Activated CD4-positive, alpha-beta T cell treated with anti-CD3 and anti-CD28 coated beads for 36 hours (primary cell): ENCODE data around the gene MRTFB. TPM values are rescaled to one million over a fixed set of nuclear protein-coding genes. Genes with fewer than 3 reads are reported as not detected.

Experiments used
- ATAC-seq: fragments of 200-7000 bp; cut with Tn5 transposase; one replicate; pipeline ENCODE4 v1.10.0; 2021; ENCODE audit warnings: mild to moderate bottlenecking, moderate library complexity
- CTCF ChIA-PET: fragments of 350-600 bp; sonication (Branson Sonifier 250); formaldehyde crosslinking; loops from one replicate; lab custom pipeline; 2021; ENCODE audit warnings: antibody characterized with exemption; lab: Charles Lee
- POLR2A ChIA-PET: fragments of 350-600 bp; sonication (Branson Sonifier 250); formaldehyde crosslinking; loops from one replicate; lab custom pipeline; 2021; ENCODE audit warnings: antibody characterized with exemption, inconsistent platforms; lab: Charles Lee
- DNase-seq: peaks from one replicate; pipeline ENCODE4 v3.0.0-alpha.2; 2020
- H3K27ac Mint-ChIP-seq: one replicate; pipeline ENCODE4 v1.8.0; 2021; ENCODE audit warnings: mixed read lengths
- H3K27me3 Mint-ChIP-seq: one replicate; pipeline ENCODE4 v1.8.0; 2021; ENCODE audit warnings: mixed read lengths
- H3K36me3 Mint-ChIP-seq: one replicate; pipeline ENCODE4 v1.8.0; 2021; ENCODE audit warnings: low read depth, mixed read lengths
- H3K4me1 Mint-ChIP-seq: one replicate; pipeline ENCODE4 v1.8.0; 2021; ENCODE audit warnings: mixed read lengths
- H3K4me3 Mint-ChIP-seq: one replicate; pipeline ENCODE4 v1.8.0; 2021; ENCODE audit warnings: mild to moderate bottlenecking, moderate library complexity, mixed read lengths
- H3K9me3 Mint-ChIP-seq: one replicate; pipeline ENCODE4 v1.8.0; 2021; ENCODE audit warnings: low read depth, mixed read lengths
- intact Hi-C, 2 experiments: fragments of 100-400 bp; cut with DNase I in 1 of 2; cut with micrococcal nuclease in 1 of 2; formaldehyde crosslinking; loops; one replicate each; pipeline versions ENCODE4 v1.14.2 to v1.15.1; 2022 to 2024; cut with DNase I, micrococcal nuclease
- total RNA-seq, 2 experiments: library from RNA; stranded (reverse); gene quantifications; one replicate each; pipeline ENCODE4 v1.2.3, GENCODE V29; 2021

Gene MRTFB
- total RNA-seq, 2 experiments from 2014 or later, result 9.6 to 16.9 TPM

DNA sequence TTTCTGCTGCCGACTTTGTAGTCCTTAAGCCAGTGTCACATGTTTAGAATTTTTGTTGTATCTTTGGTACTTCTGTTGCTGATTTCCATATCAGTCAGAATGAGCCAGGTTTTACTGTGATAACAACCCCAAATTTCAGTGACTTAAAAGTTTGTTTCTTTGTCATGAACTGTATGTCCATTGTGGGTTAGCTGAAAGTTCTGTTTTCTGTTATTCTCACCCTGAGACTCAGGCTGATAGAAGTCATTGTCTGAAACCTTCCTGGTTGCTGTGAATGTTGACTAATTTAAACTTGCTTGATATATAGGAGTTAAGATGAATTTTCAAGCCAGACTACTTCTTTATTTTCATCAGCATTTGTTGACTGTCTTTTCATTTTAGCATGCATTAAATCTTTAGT is 68.8 kb downstream of the MRTFB start:
- H3K36me3 Mint-ChIP-seq, result peaks cover 22% of the 10 kb centered on the region
- no peak overlapping the region for H3K27ac Mint-ChIP-seq
- peaks cover 5% of the 10 kb centered on the region for H3K9me3 Mint-ChIP-seq
- DNase-seq (no peak), ATAC-seq (peak; percentile 23)
- intact Hi-C loops, result no loop called here
- H3K4me1 Mint-ChIP-seq, result no peaks in the 10 kb centered on the region
- H3K27me3 Mint-ChIP-seq, result no peaks in the 10 kb centered on the region
- no peak overlapping the region for H3K4me3 Mint-ChIP-seq
- POLR2A ChIA-PET, result no interaction called here
- CTCF ChIA-PET, result interaction anchor here (0.6 kb wide), 1 partner anchor 151 kb away, joined by 3 read pairs; no protein-coding TSS in a partner anchor

DNA sequence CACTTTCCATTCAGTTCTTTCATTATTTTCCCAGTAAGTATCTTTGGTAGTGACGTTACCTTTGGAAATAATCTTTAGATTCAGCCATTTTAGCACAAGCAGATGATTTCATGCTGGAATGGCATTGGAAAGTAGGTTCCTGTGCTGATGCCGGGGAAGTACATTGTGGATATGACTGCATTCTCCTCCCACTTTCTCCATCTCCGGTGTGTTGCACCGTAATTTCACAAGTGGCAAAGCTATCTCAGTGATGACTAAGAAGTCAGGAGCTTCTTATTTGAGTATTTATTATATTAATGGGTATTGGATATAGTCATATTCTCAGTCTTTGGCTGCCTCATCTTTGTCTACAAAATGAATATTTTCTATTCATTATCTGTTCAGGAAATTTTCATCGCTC is 69.8 kb downstream of the MRTFB start:
- Mint-ChIP-seq H3K36me3 (peaks cover 22% of the 10 kb centered on the region), H3K27me3 (no peaks in the 10 kb centered on the region), H3K4me3 (no peak overlapping the region), H3K9me3 (peaks cover 5% of the 10 kb centered on the region), H3K27ac (no peak overlapping the region), H3K4me1 (no peaks in the 10 kb centered on the region)
- POLR2A ChIA-PET, result no interaction called here
- intact Hi-C loops, result no loop called here
- no peak for DNase-seq
- CTCF ChIA-PET, result no interaction called here
- ATAC-seq, result no peak

DNA sequence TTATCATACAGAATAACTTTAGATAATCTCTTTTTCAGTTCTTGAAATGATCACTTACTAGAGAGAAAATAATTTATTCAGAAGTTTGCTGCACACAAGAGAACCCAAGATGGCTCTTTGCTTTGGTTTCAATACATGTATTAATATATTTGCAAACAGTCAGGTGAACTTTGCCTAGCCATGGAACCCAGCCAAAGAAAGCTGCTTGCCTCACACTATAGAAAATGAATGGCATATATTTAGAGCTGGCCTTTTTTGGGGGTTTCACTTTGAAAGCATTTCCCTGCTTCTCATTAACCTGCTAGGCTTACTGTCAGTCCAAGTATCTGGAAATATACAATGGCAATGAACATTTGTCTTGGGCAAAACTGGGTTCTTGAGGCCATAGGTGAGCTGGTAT is 75.3 kb downstream of the MRTFB start:
- H3K4me1 Mint-ChIP-seq, result no peaks in the 10 kb centered on the region
- intact Hi-C loops, result no loop called here
- H3K9me3 Mint-ChIP-seq, result no peaks in the 10 kb centered on the region
- POLR2A ChIA-PET, result no interaction called here
- ATAC-seq (no peak), DNase-seq (no peak)
- peaks cover 5% of the 10 kb centered on the region for H3K36me3 Mint-ChIP-seq
- H3K27me3 Mint-ChIP-seq, result no peaks in the 10 kb centered on the region
- H3K4me3 Mint-ChIP-seq, result no peak overlapping the region
- H3K27ac Mint-ChIP-seq, result no peak overlapping the region
- CTCF ChIA-PET, result interaction anchor here (0.8 to 1.3 kb wide), 3 partner anchors 9 to 227 kb away, joined by 3 read pairs; partner anchors contain the start of gene ERCC4

DNA sequence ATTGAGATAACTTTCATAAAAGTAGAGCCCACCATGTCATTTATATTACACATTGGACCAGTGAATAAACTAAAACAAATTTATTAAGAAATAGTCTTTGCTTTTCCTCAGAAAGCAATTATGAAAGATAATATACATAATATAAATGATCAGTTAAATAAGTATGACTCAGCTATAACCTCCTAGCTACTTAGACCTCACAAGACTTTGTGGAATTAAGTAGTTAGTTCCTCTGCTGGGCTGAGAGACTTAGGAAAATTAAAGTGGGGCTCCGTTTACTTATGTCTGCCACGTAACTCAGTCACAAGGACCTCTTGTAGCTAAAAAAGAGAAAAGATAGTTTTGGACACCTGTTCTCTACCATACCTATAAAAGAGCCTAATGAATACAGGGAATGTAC is 76.9 kb downstream of the MRTFB start:
- ATAC-seq (no peak), DNase-seq (no peak)
- H3K4me1 Mint-ChIP-seq, result no peaks in the 10 kb centered on the region
- intact Hi-C loops, result no loop called here
- no peaks in the 10 kb centered on the region for H3K9me3 Mint-ChIP-seq
- ChIA-PET CTCF (no interaction called here), POLR2A (no interaction called here)
- peaks cover 2% of the 10 kb centered on the region for H3K36me3 Mint-ChIP-seq
- H3K27me3 Mint-ChIP-seq, result no peaks in the 10 kb centered on the region
- no peak overlapping the region for H3K27ac Mint-ChIP-seq
- H3K4me3 Mint-ChIP-seq, result no peak overlapping the region

DNA sequence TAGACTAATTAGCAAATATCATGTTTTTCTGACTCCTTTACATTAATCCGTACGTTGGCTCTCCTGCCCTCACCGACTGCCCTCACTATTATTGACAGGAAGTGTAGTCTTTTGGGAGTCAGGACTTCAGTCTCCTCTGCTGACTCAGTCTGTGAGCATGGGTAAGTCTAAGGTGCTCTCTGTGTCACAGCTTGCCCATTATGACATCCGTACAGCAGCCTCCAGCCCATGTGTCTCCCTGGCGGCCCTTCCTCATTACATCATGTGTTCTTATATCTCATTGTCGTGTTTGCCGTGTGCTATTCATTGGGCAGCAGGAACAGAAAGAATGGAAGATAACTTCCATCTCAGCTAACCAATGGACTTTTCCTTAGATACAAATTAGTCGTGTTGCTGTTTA is 77.5 kb downstream of the MRTFB start:
- no peak overlapping the region for H3K27ac Mint-ChIP-seq
- no peaks in the 10 kb centered on the region for H3K4me1 Mint-ChIP-seq
- ChIA-PET CTCF (no interaction called here), POLR2A (interaction anchor here (0.8 kb wide), 1 partner anchor 38 kb away, joined by 3 read pairs; no protein-coding TSS in a partner anchor)
- H3K36me3 Mint-ChIP-seq, result peaks cover 2% of the 10 kb centered on the region
- H3K9me3 Mint-ChIP-seq, result no peaks in the 10 kb centered on the region
- no peaks in the 10 kb centered on the region for H3K27me3 Mint-ChIP-seq
- no peak for ATAC-seq
- no peak overlapping the region for H3K4me3 Mint-ChIP-seq
- intact Hi-C loops, result no loop called here
- no peak for DNase-seq

DNA sequence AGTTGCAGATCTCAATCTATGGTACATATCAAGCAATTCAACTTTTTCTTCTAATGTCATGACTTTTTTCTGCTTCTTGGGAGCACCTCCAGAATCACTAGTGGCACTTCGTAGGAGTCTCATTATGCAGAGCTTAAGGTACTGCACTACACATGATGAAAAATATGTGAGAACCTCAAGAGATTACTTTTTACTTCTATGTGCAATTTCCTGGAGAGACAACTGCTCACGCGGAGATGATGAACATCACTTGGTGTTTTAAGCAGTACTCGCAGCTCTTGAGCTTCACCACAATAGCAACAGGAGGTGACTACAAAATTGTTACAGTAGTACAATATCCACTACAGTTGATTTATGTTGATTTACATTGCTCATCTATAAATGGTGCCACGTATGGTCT is 79.7 kb downstream of the MRTFB start:
- DNase-seq (no peak), ATAC-seq (no peak)
- H3K4me1 Mint-ChIP-seq, result no peaks in the 10 kb centered on the region
- H3K9me3 Mint-ChIP-seq, result no peaks in the 10 kb centered on the region
- H3K27me3 Mint-ChIP-seq, result no peaks in the 10 kb centered on the region
- H3K36me3 Mint-ChIP-seq, result peaks cover 2% of the 10 kb centered on the region
- ChIA-PET POLR2A (no interaction called here), CTCF (no interaction called here)
- H3K4me3 Mint-ChIP-seq, result no peak overlapping the region
- intact Hi-C loops, result loop anchor here in 1 of 2 experiments (10.0 kb wide), 1 partner anchor 56 kb away; no protein-coding TSS in a partner anchor
- H3K27ac Mint-ChIP-seq, result no peak overlapping the region

DNA sequence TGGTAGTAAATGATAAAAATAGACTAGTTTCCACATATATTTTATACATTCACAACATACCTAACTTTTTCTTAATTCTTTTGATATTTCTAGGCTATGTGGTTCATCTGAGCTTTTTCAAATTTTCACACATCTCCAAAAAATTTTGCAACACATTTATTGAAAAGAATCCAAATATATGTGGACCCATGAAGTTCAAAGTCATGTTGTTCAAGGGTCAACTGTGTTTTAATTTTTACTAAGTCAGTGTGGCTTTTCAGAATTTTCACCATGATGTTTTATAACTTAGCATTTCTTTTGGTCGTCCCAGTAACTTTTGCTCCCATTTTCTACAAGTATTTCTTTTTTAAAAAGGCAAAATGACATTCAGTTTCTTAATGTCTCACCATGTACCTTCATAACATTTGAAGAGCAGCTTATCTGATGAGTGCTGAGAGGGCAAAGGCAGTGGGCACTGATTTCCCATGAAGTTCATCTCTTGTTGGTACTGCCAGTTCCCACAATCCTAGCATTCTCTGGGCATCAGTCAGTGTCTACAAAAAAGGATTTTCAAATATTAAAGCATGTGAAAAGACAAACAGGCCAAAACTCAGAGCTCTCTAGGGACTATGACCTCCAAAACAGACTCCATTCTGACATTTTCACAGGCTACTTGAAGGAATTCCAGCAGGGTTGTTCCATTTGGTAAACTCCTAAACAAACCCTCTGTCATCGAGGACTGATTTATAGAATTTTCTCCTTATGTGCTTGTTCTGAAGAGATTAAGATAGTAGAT is 80.3 kb downstream of the MRTFB start:
- ChIA-PET CTCF (no interaction called here), POLR2A (no interaction called here)
- Mint-ChIP-seq H3K4me1 (no peaks in the 10 kb centered on the region), H3K4me3 (no peak overlapping the region), H3K27ac (no peak overlapping the region), H3K9me3 (no peaks in the 10 kb centered on the region), H3K36me3 (peaks cover 2% of the 10 kb centered on the region), H3K27me3 (no peaks in the 10 kb centered on the region)
- DNase-seq (no peak), ATAC-seq (no peak)
- intact Hi-C loops, result loop anchor here in 1 of 2 experiments (10.0 kb wide), 1 partner anchor 57 kb away; no protein-coding TSS in a partner anchor

DNA sequence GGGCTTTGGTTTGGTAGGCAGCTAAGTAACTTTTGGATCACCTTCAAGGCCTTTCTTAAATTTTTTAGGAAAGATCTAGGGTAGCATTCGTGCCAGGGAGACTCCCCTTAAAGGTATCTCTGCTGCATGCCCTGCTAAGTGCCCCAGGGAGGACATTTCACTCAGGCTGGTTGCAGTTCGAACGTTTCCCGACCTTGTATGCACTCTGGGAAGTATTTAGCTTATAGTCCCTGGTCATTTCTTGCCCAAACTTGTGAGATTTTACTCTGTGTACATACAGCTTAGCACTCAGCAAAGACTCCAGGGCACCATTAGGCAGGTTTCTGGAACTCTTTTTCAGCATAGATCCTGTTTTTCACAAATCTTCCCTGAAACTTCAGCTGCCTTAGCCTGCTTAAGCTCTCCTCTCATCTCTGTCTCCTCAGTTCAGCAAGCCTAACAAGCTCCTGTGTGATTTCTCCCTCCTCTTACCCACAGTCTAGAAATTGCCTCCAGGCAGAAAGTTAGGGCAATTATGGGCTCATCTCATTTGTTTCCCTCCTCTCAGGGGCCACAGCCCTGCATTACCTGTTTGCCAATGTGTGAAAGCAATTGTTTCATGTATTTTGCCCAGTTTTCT is 84.6 kb downstream of the MRTFB start:
- ChIA-PET POLR2A (no interaction called here), CTCF (interaction anchor here (0.5 to 1.0 kb wide), 3 partner anchors 9 to 62 kb away, joined by 3 read pairs; no protein-coding TSS in a partner anchor)
- H3K9me3 Mint-ChIP-seq, result no peaks in the 10 kb centered on the region
- H3K27me3 Mint-ChIP-seq, result no peaks in the 10 kb centered on the region
- no peak overlapping the region for H3K27ac Mint-ChIP-seq
- H3K36me3 Mint-ChIP-seq, result no peaks in the 10 kb centered on the region
- intact Hi-C loops, result loop anchor here in 1 of 2 experiments (10.0 kb wide), 1 partner anchor 61 kb away; no protein-coding TSS in a partner anchor
- no peaks in the 10 kb centered on the region for H3K4me1 Mint-ChIP-seq
- no peak for ATAC-seq
- no peak overlapping the region for H3K4me3 Mint-ChIP-seq
- no peak for DNase-seq

DNA sequence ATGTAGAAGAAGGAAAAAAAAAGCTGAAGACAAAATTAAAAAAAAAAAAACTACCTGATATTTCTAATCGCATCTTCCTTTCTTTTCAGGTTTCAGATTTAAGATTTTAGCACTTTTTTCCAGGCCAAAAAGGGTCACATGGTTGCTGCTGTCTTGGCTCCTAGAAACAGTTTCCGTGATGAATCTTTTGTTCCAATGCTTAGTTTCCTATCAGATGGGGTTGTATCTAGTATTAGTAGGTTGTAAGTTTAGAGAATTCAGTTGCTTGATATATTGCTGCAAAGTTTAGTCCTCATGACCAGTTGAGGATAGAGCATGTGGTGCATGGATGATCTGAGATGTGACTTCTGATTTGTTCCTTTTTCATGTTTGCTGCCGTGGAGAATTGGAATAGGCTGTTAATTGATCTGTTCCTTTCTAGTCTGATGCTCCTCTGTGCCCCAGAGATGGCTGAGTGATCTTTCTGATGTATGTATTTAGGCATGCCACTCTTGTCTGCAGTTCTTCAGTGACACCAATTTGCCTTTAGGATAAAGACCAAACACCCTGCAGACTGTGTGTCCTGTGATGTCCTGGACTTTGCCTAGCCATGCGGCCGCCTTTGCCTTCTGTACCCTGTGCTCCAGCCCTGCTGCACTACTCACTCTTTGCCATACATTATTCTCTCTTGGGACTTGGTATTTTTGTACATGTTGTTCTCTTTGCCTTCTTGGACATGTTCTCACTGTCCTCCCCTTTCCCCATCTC is 94.0 kb downstream of the MRTFB start:
- DNase-seq, result no peak
- ATAC-seq, result no peak
- ChIA-PET CTCF (no interaction called here), POLR2A (no interaction called here)
- no peak overlapping the region for H3K27ac Mint-ChIP-seq
- H3K4me3 Mint-ChIP-seq, result no peak overlapping the region
- no peaks in the 10 kb centered on the region for H3K27me3 Mint-ChIP-seq
- H3K9me3 Mint-ChIP-seq, result no peaks in the 10 kb centered on the region
- no peaks in the 10 kb centered on the region for H3K36me3 Mint-ChIP-seq
- peaks cover 28% of the 10 kb centered on the region for H3K4me1 Mint-ChIP-seq
- intact Hi-C loops, result no loop called here

DNA sequence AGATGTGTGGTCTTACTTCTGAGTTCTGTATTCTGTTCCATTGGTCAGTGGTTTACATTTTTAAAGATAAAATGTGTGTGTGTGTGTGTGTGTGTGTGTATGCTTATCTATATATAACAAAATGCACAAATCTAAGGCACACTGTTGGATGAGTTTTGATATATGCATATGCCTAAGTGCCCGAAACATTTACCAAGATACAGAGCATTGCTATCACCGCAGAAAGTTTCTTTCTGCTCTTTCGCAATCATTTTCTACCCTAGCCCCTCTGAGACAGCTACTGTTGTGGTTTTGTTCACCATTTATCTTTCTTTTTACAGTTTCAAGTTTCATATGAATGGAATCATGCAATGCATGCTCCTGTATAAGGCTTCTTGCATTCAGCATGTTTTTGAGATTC is 97.0 kb downstream of the MRTFB start:
- ChIA-PET POLR2A (no interaction called here), CTCF (interaction anchor here (0.8 to 0.9 kb wide), 2 partner anchors 11 to 244 kb away, joined by 3 read pairs; no protein-coding TSS in a partner anchor)
- no peak for ATAC-seq
- intact Hi-C loops, result no loop called here
- no peak overlapping the region for H3K27ac Mint-ChIP-seq
- H3K9me3 Mint-ChIP-seq, result no peaks in the 10 kb centered on the region
- H3K4me3 Mint-ChIP-seq, result no peak overlapping the region
- no peaks in the 10 kb centered on the region for H3K27me3 Mint-ChIP-seq
- no peak for DNase-seq
- peaks cover 8% of the 10 kb centered on the region for H3K36me3 Mint-ChIP-seq
- peaks cover 28% of the 10 kb centered on the region for H3K4me1 Mint-ChIP-seq

DNA sequence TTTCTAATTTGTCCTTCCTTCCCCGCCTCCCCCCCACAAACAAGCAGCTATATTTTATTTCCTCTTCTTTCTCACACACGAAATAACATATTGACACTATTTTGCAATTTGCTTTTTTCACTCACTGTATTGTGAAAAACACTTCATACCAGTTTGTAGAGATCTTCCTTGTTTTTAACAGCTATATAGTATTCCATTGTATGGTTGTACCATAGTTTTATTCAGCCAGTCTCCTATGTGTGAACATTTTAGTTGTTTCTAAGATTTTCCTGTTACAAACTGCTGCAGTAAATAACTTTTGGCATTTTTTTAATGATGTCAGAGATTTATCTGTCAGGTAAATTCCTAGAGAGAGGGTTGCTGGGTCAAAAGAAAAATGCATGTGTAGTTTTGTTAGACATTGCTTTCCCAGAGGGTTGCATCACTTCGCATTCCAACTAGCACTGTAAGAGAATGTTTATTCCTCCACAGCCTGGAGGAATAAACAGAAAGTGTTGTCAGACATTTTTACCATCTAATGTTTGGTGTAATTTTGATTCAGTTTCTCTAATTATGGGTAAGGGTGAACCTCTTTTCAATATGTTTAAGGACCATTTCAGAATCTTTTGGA is 101.2 kb downstream of the MRTFB start:
- Mint-ChIP-seq H3K27me3 (no peaks in the 10 kb centered on the region), H3K9me3 (no peaks in the 10 kb centered on the region), H3K36me3 (peaks cover 12% of the 10 kb centered on the region), H3K4me1 (peaks cover 8% of the 10 kb centered on the region), H3K27ac (no peak overlapping the region), H3K4me3 (no peak overlapping the region)
- intact Hi-C loops, result no loop called here
- DNase-seq, result no peak
- no peak for ATAC-seq
- CTCF ChIA-PET, result interaction anchor here (0.8 kb wide), 1 partner anchor 69 kb away, joined by 3 read pairs; no protein-coding TSS in a partner anchor
- POLR2A ChIA-PET, result no interaction called here
